Fibroblast of skin of left quadriceps (primary cell): ENCODE results near the gene RC3H2.
A peak's percentile ranks its signal among the peaks of the same experiment; 100 is the strongest.

ENCODE experiments used
- DNase-seq, 2 experiments: peaks; one replicate each; pipeline ENCODE4 v3.0.0-alpha.2; 2013; ENCODE audit warnings: low read depth in 2 of 2

RC3H2 gene

GRCh38 chr9:122904823-122905710 lies at the start of gene RC3H2:
Gene RC3H2, minus strand, starts transcription at chr9:122905359. Its CDS starts 7,850 bp downstream, at chr9:122897509.
- peak; percentile 100 for DNase-seq

- no peak for DNase-seq
Measured at GRCh38 chr9:122954253-122954691, 49.1 kb upstream of the RC3H2 start.

DNA sequence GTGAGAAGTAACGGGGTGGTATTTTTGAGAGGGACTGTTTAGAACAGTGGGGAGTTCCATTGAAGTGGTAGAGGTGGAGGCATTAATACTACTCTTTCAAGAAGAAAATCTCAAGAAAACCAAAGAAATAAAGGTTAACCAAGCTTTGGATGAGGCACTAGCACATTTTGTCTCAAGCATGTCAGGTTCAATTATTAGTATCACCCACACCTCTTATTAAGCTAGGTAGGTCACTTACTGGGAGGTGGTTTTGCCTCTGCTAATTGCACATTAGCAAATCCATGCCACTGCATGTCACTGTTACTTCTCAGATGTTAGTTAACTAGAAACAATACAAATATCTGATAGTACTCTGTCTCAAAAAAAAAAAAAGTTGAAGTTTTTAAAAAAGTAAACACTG lies 45.9 kb upstream of the RC3H2 start:
- DNase-seq, result no peak

DNA sequence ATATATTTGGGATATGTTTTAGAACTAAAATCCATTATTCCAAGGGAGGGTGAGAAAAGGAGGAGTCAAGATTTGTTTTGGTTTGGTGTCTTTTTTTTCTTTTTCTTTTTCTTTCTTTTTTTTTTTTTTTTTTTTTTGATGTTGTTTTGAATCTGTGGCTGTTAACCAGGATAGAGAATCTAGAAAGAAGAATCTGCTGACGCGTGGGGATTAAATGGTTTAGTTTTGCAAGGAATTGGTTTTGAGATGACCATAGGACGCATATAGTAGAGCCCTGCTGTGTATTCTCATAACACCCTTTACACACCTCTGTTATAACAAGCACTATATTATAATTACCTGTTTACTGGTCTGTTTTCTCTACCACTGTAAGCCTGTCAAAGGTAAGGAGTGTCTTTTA lies 45.1 kb upstream of the RC3H2 start:
- DNase-seq, result no peak

DNA sequence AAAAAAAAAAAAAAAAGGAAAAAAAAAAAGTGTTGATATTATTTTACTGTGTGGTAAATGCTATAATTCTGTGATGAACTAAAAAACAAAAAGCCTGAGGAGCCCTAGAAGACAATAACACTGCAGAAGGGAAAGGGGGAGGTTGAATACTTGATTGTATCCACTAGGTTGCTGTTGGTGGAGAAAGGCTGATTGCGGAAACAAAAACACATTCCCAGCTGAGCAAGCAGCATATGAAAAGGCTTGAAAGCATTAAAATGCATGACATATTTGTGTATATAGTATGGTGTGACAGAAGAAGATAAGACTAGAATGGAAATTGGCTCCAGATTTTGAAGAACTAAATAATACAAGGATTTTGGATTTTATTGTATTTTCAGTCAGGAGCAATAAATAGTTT lies 44.5 kb upstream of the RC3H2 start:
- DNase-seq, result no peak

- DNase-seq, result no peak
Measured at GRCh38 chr9:122948313-122948712, 43.2 kb upstream of the RC3H2 start.

GRCh38 chr9:122946461-122947005 lies 41.4 kb upstream of the RC3H2 start:
- DNase-seq, result no peak

DNA sequence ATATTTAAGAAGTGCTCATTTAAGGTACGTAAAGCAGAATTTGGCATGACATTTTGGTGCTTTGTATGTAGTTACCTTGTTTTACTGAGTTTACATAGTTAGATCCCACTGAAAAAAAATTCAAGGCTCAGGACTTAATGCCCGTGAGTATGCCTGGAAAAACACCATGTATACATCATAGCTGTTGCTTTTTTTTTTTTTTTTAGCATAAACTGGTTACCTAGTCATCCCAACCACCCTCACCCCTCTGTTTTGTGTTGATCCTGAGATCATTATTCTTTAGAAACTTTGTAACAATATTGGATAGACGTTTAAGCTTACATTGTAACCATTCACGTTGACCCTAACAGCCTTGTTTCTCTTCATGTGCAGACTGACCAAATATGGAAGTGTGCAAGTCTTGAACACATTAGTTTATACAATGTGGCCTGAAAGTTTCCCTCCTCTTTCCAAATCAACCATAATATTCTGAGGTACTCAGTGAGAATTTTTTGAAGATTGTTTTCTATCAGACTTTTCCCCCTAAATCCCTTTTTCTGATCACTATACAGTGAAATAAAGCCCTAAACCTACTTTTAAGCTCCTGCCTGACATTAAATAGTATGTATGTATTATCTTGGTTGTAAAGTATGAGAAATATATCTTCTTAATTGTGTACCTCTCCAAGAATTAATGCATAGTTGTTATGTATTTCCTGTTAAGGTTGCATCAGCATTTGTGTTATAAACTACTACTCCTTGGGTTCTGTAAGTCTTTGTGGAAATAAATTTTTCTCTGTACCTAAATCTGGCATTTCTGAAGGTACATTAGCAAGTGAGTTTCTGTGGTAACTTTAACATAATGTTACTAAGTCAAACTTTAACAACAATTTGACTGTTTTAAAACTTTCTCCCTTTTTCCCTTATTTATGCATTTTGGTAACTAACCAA lies 40.1 kb upstream of the RC3H2 start:
- no peak for DNase-seq

DNA sequence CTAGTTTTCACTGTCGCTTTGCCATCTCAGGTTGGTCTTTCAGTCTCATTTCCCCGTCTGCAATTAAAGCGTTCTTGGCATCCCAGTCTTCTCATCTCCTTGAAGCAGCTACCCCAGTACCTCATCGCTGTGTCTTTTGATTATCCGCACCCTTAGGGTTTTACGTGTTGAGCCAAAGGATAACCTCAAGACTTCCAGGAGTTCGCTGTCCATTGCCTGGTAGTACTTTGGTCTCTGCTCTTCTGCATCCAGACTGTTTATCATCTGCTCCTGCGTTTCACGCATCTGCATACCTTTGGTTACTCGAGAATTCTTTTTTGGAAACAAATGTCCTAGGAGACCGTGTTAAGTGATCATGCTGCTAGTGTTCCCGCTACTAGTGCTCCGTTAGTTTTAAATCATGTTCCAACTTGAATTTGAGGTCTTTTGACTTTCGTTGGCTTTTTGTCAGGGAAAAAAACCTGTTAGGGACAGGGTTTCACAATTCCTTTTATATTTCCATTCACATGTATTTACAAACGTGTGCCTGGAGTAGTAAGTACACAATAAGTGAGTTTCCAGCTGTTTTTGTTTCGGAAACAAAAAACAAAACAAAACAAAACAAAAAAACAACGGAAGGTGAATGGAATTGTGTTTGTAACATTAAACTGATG lies 36.5 kb upstream of the RC3H2 start:
- no peak for DNase-seq

- peak; percentile 96 for DNase-seq
Measured at GRCh38 chr9:122940749-122941581, 35.8 kb upstream of the RC3H2 start, which contains the start of gene RABGAP1. Gene RABGAP1, plus strand, starts transcription at chr9:122941020. Its CDS starts 16,040 bp downstream, at chr9:122957060.

DNA sequence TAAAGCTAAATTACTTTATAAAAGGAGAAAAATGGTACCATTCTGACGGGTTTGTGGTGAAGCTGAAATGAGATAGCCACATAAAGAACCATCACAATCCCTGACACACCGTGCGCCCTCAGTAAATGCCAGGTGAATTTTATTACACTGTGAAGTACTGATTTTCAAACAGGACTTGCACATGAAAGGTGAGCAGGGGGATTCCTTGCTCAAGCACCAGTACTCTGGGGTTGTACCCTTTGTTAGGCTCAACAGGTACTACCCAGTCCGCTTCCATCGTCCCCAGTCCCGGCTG lies 35.2 kb upstream of the RC3H2 start:
- DNase-seq, result no peak

GRCh38 chr9:122939601-122940000 lies 34.4 kb upstream of the RC3H2 start:
- DNase-seq, result no peak

DNA sequence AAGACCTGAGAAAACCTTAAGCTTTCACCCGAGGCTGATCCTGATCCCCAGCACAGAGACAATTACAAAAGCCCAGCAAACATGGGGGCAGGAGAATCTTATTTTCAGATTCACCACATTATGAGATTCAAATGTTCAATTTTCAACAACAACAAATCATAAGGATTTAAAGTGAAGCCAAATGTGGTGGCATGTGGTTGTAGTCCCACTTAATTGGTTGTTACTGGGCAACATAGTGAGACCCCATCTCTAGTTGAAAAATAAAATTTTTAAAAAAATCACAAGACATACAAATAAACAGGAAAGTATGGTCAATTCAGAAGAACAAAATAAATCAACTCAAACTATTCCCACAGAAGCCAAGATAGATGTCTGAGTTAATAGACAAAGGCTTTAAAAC lies 31.7 kb upstream of the RC3H2 start:
- DNase-seq, result no peak

DNA sequence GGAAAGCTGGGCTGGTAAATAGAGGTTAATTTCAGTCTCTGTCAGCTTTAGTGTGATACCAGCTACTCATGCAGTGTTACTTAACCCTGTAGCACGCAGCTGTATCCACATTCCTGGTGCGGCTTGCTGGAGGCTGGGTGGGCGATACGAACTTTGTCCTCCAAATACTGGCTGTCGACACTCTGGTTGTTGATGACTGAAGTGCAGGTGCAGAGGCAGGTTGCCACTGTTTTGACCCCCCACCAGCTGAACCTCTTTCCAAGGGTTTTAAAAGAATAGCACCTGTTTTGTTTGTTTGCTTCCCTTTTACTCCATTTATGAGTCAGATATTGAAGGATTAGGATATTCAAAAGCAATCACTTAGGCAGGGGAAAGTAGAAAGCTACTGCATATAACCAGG lies 31.3 kb upstream of the RC3H2 start:
- no peak for DNase-seq

DNA sequence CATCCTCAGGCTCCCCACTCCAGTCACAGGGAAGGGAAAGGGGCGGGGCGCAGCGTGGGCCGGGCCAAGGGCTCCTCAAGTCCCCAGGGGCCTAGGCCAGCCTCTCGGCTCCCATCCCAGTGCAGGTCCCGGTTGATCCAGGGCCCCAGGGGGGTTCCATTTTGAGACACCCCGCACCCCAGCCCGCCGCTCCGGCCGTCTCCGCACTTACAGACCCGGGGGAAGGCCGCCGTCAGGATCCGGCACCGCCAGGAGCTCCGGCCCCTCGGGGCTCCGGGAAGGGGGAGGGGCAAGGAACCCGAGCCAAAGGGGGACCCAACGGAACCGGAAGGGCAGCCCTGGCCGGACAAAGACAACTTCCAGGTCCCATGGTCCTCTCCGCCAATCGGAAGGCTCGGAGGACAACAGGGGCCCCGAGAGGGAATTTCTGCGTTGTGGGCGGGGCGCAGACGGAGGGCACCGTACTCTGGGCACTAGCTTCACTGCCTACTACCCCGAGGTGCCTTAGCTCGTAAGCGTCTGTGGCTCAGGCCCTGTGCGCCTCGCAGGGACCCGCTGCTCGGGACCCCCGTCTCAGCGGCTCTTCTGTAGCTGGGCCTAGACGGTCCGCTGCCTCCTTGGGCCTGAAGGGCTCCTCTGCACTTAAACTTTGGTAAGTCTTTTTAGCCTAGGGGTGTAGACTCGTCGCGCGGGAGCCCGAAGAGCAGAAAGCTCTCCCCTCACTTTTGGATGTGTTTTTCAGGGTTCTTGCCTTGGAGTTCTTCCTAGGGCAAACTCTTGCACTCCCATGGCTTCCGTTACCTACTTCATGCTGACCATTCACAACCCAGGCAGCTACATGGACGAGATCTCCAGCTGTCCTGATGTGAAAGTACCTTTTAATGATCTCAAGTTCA lies 26.3 kb upstream of the RC3H2 start, which contains the start of gene ZBTB26:
Gene ZBTB26, minus strand, starts transcription at position 287 of the 896 bp plus-strand sequence. CDS start 11,578 bp downstream, outside the sequence.
- DNase-seq, result peak; percentile 78 to 79

GRCh38 chr9:122930541-122931225 lies 25.5 kb upstream of the RC3H2 start:
- DNase-seq, result no peak

- DNase-seq, result no peak
Measured at GRCh38 chr9:122929796-122930354, 24.7 kb upstream of the RC3H2 start.

DNA sequence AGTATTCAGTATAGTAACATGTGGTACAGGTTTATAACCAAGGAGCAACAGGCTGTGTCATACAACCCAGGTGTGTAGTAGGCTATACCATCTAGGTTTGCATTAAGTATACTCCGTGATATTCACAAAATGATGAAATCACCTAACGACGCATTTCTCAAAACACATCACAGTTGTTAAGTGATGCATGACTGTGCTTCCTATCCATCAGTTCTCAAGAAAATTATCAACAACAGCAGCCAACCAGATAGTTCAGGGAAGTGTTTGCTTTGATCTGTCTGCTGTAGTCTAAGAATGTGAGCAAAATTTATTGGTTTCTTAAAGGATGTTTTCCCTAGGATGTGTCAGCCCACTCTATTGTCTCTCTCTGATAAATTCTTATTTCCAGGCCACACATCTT lies 18.8 kb upstream of the RC3H2 start:
- no peak for DNase-seq

GRCh38 chr9:122922713-122923112 lies 17.6 kb upstream of the RC3H2 start:
- no peak for DNase-seq
